ENCODE results near the gene LIPH. TPM values are rescaled to one million over a fixed set of nuclear protein-coding genes. Genes with fewer than 3 reads are reported as not detected.
A peak's percentile ranks its signal among the peaks of the same experiment; 100 is the strongest.

LIPH gene
- polyA plus RNA-seq, 3 donors = not detected

DNA sequence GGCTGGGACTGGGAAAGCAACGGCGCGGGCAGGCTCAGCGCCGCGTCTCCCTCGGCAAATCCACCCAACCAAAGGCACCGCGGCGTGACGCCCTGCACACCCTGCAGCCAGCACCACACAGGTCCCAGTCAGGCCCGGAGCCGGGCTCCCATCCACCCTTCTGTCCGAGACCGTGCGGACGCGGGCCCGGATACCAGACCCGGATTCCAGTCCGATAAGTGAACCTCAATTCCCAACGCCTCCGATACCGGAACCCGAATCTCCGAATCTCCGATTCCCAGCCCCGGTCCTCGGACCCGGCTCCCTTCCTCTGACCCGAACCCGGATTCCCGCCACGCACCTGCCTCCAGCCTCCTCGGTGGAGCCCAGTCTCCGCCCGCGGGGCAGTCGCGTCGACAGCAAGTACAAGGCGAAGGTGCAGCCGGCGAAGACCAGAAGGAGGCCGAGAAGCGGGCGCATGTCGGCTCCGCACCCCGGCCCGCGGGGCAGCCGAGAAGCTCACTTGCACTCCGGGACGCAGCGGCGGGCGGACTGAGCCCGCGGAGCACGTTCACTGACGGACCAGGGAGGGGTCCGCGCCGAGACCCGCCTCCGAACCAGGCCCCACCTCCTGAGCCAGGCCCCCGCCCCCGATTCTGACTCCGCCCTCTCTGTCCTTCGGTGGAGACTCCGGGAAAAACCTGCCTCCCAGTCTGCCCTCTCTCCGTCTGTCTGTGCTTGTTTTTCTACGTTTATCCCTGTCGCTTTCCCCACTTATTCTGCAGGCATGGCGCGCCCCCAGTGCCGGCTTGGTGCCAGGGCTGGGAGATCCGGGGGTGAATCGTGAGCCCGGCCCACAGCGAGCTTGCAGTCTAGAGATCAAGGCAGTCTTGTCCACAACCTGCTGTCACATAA, 53.6 kb downstream of the LIPH start, which contains the start of gene TMEM41A:
Gene TMEM41A (minus strand): TSS at position 533 of the 894 bp plus-strand sequence. CDS start 74 bp downstream, at position 459.
- Histone ChIP-seq H3K79me2 (ENCODE audit: insufficient read depth, low read length) (peaks cover 21% of the 10 kb centered on the region), H3K36me3 (replicated peaks in 1 of 2; ENCODE audit: control insufficient read depth in 1 of 2, insufficient read depth in 2 of 2, low read length in 2 of 2) (peaks cover 26 to 31% of the 10 kb centered on the region in 2 donors), H2AFZ (ENCODE audit: insufficient read depth, low read depth, low read length, poor library complexity, severe bottlenecking) (peak within 1 kb of the TSS; percentile 92), H4K20me1 (ENCODE audit: insufficient read depth, low read length) (no peaks in the 10 kb centered on the region), H3K4me1 (ENCODE audit: control insufficient read depth in 1 of 2, insufficient read depth in 2 of 2, low read length in 2 of 2) (peaks cover 14 to 20% of the 10 kb centered on the region in 2 donors), H3K9ac (ENCODE audit: insufficient read depth, low read length, poor library complexity, severe bottlenecking) (peak within 1 kb of the TSS; percentile 84), H3K9me3 (replicated peaks in 1 of 2; ENCODE audit: control insufficient read depth in 1 of 2, insufficient read depth in 1 of 2, low read length in 2 of 2) (no peaks in the 10 kb centered on the region), H3K4me2 (replicated peaks; ENCODE audit: extremely low read depth, low read length, poor library complexity, severe bottlenecking) (peak within 1 kb of the TSS; percentile 97), H3K27ac (ENCODE audit: low read depth in 1 of 2, low read length in 2 of 2) (peak within 1 kb of the TSS; percentile 52 to 83), H3K27me3 (ENCODE audit: control insufficient read depth in 2 of 2, insufficient read depth in 2 of 2, low read length in 2 of 2) (no peaks in the 10 kb centered on the region), H3K4me3 (replicated peaks in 1 of 3; ENCODE audit: low read depth in 2 of 3, low read length in 3 of 3) (peak within 1 kb of the TSS; percentile 87 to 90 (median 89))
- H3K9me3 Mint-ChIP-seq = peaks cover 0 to 5% (median 0%) of the 10 kb centered on the region in 7 donors
- 1% methylated on average over 82 of the region's 82 CpGs for WGBS (ENCODE audit: insufficient coverage)
- peaks cover 27 to 33% of the 10 kb centered on the region in 2 donors for H3K36me3 Mint-ChIP-seq
- H3K4me1 Mint-ChIP-seq = peaks cover 28% of the 10 kb centered on the region
- TF ChIP-seq, protein P1, sequence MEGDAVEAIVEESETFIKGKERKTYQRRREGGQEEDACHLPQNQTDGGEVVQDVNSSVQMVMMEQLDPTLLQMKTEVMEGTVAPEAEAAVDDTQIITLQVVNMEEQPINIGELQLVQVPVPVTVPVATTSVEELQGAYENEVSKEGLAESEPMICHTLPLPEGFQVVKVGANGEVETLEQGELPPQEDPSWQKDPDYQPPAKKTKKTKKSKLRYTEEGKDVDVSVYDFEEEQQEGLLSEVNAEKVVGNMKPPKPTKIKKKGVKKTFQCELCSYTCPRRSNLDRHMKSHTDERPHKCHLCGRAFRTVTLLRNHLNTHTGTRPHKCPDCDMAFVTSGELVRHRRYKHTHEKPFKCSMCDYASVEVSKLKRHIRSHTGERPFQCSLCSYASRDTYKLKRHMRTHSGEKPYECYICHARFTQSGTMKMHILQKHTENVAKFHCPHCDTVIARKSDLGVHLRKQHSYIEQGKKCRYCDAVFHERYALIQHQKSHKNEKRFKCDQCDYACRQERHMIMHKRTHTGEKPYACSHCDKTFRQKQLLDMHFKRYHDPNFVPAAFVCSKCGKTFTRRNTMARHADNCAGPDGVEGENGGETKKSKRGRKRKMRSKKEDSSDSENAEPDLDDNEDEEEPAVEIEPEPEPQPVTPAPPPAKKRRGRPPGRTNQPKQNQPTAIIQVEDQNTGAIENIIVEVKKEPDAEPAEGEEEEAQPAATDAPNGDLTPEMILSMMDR (IDR thresholded peaks at IDR 0.05) = no peak
- DNase-seq = peak; percentile 76 to 81 (median 78)
- H3K27me3 Mint-ChIP-seq (ENCODE audit: low read depth in 3 of 3) = peaks cover 0 to 8% (median 1%) of the 10 kb centered on the region in 3 donors
- H3K27ac Mint-ChIP-seq = peak within 1 kb of the TSS; percentile 77 to 93 (median 85)
- intact Hi-C loops (cut with micrococcal nuclease) = no loop called here
- H3K4me3 Mint-ChIP-seq = peak within 1 kb of the TSS; percentile 93 to 98

- H3K27ac ChIP-seq (ENCODE audit: low read depth in 1 of 2, low read length in 2 of 2) = no peak overlapping the region
- no peak overlapping the region for H3K9ac ChIP-seq (ENCODE audit: insufficient read depth, low read length, poor library complexity, severe bottlenecking)
- TF ChIP-seq, protein P1 (IDR thresholded peaks at IDR 0.05) = no peak
- DNase-seq = no peak
- WGBS (ENCODE audit: insufficient coverage) = 100% methylated on average over 2 of the region's 4 CpGs
- intact Hi-C loops (cut with micrococcal nuclease) = no loop called here
- no peak overlapping the region for H3K4me2 ChIP-seq (replicated peaks; ENCODE audit: extremely low read depth, low read length, poor library complexity, severe bottlenecking)
- no peaks in the 10 kb centered on the region for H3K27me3 ChIP-seq (ENCODE audit: control insufficient read depth in 2 of 2, insufficient read depth in 2 of 2, low read length in 2 of 2)
- Mint-ChIP-seq H3K4me1 (no peaks in the 10 kb centered on the region), H3K27me3 (ENCODE audit: low read depth in 3 of 3) (peaks cover 0 to 1% (median 0%) of the 10 kb centered on the region in 3 donors), H3K9me3 (no peaks in the 10 kb centered on the region), H3K4me3 (no peak overlapping the region), H3K36me3 (peaks cover 68 to 79% of the 10 kb centered on the region in 2 donors), H3K27ac (no peak overlapping the region)
- H3K4me3 ChIP-seq (replicated peaks in 1 of 3; ENCODE audit: low read depth in 2 of 3, low read length in 3 of 3) = no peak overlapping the region
- H2AFZ ChIP-seq (ENCODE audit: insufficient read depth, low read depth, low read length, poor library complexity, severe bottlenecking) = no peak overlapping the region
- no peaks in the 10 kb centered on the region for H3K4me1 ChIP-seq (ENCODE audit: control insufficient read depth in 1 of 2, insufficient read depth in 2 of 2, low read length in 2 of 2)
- H3K36me3 ChIP-seq (replicated peaks in 1 of 2; ENCODE audit: control insufficient read depth in 1 of 2, insufficient read depth in 2 of 2, low read length in 2 of 2) = peaks cover 40 to 80% of the 10 kb centered on the region in 2 donors
- H3K9me3 ChIP-seq (replicated peaks in 1 of 2; ENCODE audit: control insufficient read depth in 1 of 2, insufficient read depth in 1 of 2, low read length in 2 of 2) = no peaks in the 10 kb centered on the region
- no peaks in the 10 kb centered on the region for H4K20me1 ChIP-seq (ENCODE audit: insufficient read depth, low read length)
- H3K79me2 ChIP-seq (ENCODE audit: insufficient read depth, low read length) = no peaks in the 10 kb centered on the region
These were observed 62.1 kb downstream of the LIPH start for GRCh38 chr3:185490241-185490640.

Data from CD14-positive monocyte (primary cell).